Ovary (tissue), 9 donors: Measurements from ENCODE around the gene BMPER. TPM values are rescaled to one million over a fixed set of nuclear protein-coding genes. Genes with fewer than 3 reads are reported as not detected.

Experiments used
- DNase-seq, 5 donors: peaks; one replicate each; pipeline ENCODE4 v3.0.0-alpha.2; 2019 to 2020
- H3K27ac ChIP-seq, 2 donors: fragments of 200-600 bp; one replicate each; pipeline versions ENCODE4 v1.5.1 to v1.8.0; 2019 to 2022
- H3K27me3 ChIP-seq: fragments of 200-600 bp; one replicate; pipeline ENCODE4 v1.8.0; 2022
- H3K36me3 ChIP-seq: fragments of 200-600 bp; sonication (generic); one replicate; pipeline ENCODE4 v1.5.1; 2019
- H3K4me1 ChIP-seq: one replicate; pipeline ENCODE4 v1.8.1; 2013; ENCODE audit warnings: mild to moderate bottlenecking, moderate library complexity; ENCODE audit not compliant: insufficient read depth
- H3K4me3 ChIP-seq: fragments of 200-600 bp; sonication (generic); one replicate; pipeline ENCODE4 v1.5.1; 2017
- H3K9me3 ChIP-seq, 2 donors: fragments of 200-600 bp in 1 of 2; sonication (generic) in 1 of 2; one replicate each; pipeline versions ENCODE4 v1.5.1 to v1.8.1; 2013 to 2019; ENCODE audit warnings: mild to moderate bottlenecking in 1 of 2, moderate library complexity in 1 of 2
- CTCF ChIP-seq, 3 donors: fragments of 450-650 bp in 2 of 3; fragments of 200-600 bp in 1 of 3; IDR thresholded peaks; one replicate each; pipeline versions ENCODE4 v1.5.1 to v1.8.0; 2016 to 2022; ENCODE audit warnings: antibody characterized with exemption in 3 of 3, mild to moderate bottlenecking in 1 of 3
- EP300 ChIP-seq: sonication (generic); formaldehyde crosslinking; IDR thresholded peaks from one replicate; pipeline ENCODE4 v1.6.1; 2017; ENCODE audit warnings: antibody characterized with exemption
- POLR2A ChIP-seq: fragments of 450-650 bp; IDR thresholded peaks from one replicate; pipeline ENCODE4 v1.6.1; 2017; ENCODE audit warnings: antibody characterized with exemption, mild to moderate bottlenecking, moderate library complexity
- WGBS, 3 donors: extraction: QIAGEN DNeasy Blood & Tissue Kit in 1 of 3; methylation state at CpG; one replicate each; pipeline versions ENCODE4 v1.1.5 to v1.1.7; 2013 to 2017; 5-methylcytosine and 5-hydroxymethylcytosine counted together
- intact Hi-C, 4 donors: fragments of 100-400 bp; cut with DNase I; formaldehyde crosslinking; loops; one replicate each; pipeline versions ENCODE4 v1.11.0 to v1.15.1; 2022 to 2023
- polyA plus RNA-seq, 2 donors: library from polyadenylated mRNA; stranded (reverse); fragments of 200-250 nt in 1 of 2; fragments of 350-450 nt in 1 of 2; fragmentation: Illumina TruSeq in 1 of 2; extraction: RNeasy Lipid Tissue Mini Kit (QIAGEN cat#74804) in 1 of 2; gene quantifications; one replicate each; pipeline ENCODE4 v1.2.3, GENCODE V29; 2013 to 2014
- total RNA-seq, 7 donors: library from RNA; depleted of rRNA in 2 of 7; stranded (reverse); fragments of >200 nt in 2 of 7; fragmentation: NEBNext Ultra II Directional in 3 of 7; extraction: Animal tissue kit (Norgen Biotek cat#: 25700) in 3 of 7; gene quantifications; one replicate each; pipeline versions ENCODE4 v1.1.0 to v1.2.4, GENCODE V29; 2016 to 2023
- donor health status: DM: no; HTN: no; CAD: no; lungs with moderate emphysema.
- donor health status: DM: no; HTN: no; CAD: no.
- donor health status: Bipolar disorder and iron deficiency.
- donor health status: DM: yes; HTN: yes; CAD: no.
- donor health status: DM: no; HTN: no; CAD: no.
- donor health status: DM: yes; HTN: yes; CAD: no.

The BMPER gene
- total and polyA plus RNA-seq, 9 donors = 2.9 to 15.3 (median 5.4) TPM

GRCh38 chr7:33910756-33911155 is 5.4 kb downstream of the BMPER start:
- Histone ChIP-seq H3K4me1 (no peaks in the 10 kb centered on the region), H3K27me3 (no peaks in the 10 kb centered on the region), H3K27ac (no peak overlapping the region), H3K36me3 (no peaks in the 10 kb centered on the region), H3K4me3 (no peak overlapping the region), H3K9me3 (no peaks in the 10 kb centered on the region)
- WGBS, 3 donors = 88 to 91% (median 88%) methylated on average over 2 of the region's 2 CpGs
- intact Hi-C loops = no loop called here
- TF ChIP-seq CTCF (IDR thresholded peaks at IDR 0.05) (no peak), EP300 (no peak), POLR2A (no peak)
- DNase-seq = no peak

GRCh38 chr7:33916357-33917081 is 11.2 kb downstream of the BMPER start:
- TF ChIP-seq POLR2A (no peak), EP300 (no peak), CTCF (IDR thresholded peaks at IDR 0.05) (no peak)
- 61 to 70% (median 67%) methylated on average over 5 of the region's 5 CpGs for WGBS, 3 donors

GRCh38 chr7:33917661-33918060 is 12.3 kb downstream of the BMPER start:
- no peak for DNase-seq
- 55 to 78% (median 63%) methylated on average over 3 of the region's 3 CpGs for WGBS, 3 donors
- Histone ChIP-seq H3K4me1 (peaks cover 7% of the 10 kb centered on the region), H3K9me3 (no peaks in the 10 kb centered on the region), H3K27me3 (no peaks in the 10 kb centered on the region), H3K27ac (no peak overlapping the region), H3K4me3 (no peak overlapping the region), H3K36me3 (no peaks in the 10 kb centered on the region)
- TF ChIP-seq EP300 (no peak), POLR2A (no peak), CTCF (IDR thresholded peaks at IDR 0.05) (no peak)
- intact Hi-C loops = no loop called here

More at GRCh38 chr7:33916357-33917081, 11.2 kb downstream of the BMPER start:
- Histone ChIP-seq H3K9me3 (no peaks in the 10 kb centered on the region), H3K27ac (no peak overlapping the region), H3K4me3 (no peak overlapping the region), H3K36me3 (no peaks in the 10 kb centered on the region), H3K4me1 (peaks cover 3% of the 10 kb centered on the region), H3K27me3 (no peaks in the 10 kb centered on the region)
- no peak for DNase-seq
- intact Hi-C loops = no loop called here

- Histone ChIP-seq H3K27ac (no peak overlapping the region), H3K4me3 (no peak overlapping the region), H3K9me3 (no peaks in the 10 kb centered on the region), H3K27me3 (no peaks in the 10 kb centered on the region), H3K4me1 (peaks cover 7% of the 10 kb centered on the region), H3K36me3 (no peaks in the 10 kb centered on the region)
- no peak for DNase-seq
- TF ChIP-seq CTCF (IDR thresholded peaks at IDR 0.05) = no peak
- TF ChIP-seq POLR2A = no peak
- 81 to 87% (median 85%) methylated on average over 3 of the region's 3 CpGs for WGBS, 3 donors
- intact Hi-C loops = no loop called here
Measured at GRCh38 chr7:33918438-33919143, 13.3 kb downstream of the BMPER start.
